ENCODE measurements around the gene CHST4.

- TF ChIP-seq, protein P1, sequence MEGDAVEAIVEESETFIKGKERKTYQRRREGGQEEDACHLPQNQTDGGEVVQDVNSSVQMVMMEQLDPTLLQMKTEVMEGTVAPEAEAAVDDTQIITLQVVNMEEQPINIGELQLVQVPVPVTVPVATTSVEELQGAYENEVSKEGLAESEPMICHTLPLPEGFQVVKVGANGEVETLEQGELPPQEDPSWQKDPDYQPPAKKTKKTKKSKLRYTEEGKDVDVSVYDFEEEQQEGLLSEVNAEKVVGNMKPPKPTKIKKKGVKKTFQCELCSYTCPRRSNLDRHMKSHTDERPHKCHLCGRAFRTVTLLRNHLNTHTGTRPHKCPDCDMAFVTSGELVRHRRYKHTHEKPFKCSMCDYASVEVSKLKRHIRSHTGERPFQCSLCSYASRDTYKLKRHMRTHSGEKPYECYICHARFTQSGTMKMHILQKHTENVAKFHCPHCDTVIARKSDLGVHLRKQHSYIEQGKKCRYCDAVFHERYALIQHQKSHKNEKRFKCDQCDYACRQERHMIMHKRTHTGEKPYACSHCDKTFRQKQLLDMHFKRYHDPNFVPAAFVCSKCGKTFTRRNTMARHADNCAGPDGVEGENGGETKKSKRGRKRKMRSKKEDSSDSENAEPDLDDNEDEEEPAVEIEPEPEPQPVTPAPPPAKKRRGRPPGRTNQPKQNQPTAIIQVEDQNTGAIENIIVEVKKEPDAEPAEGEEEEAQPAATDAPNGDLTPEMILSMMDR (conservative IDR thresholded peaks at IDR 0.05; ENCODE audit: low read depth, low read length), result no peak
- TF ChIP-seq EZH2 (IDR thresholded peaks at IDR 0.05; ENCODE audit: low read length, unreplicated experiment) (no peak), EZH2phosphoT487 (IDR thresholded peaks at IDR 0.05; ENCODE audit: borderline replicate concordance, low read length) (no peak)
Measured at GRCh38 chr16:71514476-71514875, 11.8 kb upstream of the CHST4 start.

All from PC-3 (cell line).